ENCODE data around the gene GPC1.

DNA sequence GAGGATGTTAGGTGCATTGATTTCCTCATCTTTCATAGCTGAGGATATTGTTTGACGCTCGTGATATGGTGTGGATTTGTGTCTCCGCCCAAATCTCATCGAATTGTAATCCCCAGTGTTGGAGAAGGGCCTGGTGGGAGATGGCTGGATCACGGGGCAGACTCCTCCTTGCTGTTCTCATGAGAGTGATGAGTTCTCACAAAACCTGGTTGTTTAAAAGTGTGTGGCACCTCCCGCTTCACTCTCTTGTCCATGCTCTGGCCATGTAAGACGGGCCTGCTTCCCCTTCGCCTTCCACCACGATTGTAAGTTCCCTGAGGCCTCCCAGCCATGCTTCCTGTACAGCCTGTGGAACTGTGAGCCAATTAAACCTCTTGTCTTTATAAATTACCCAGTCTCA is 28.4 kb upstream of the GPC1 start:
- TF ChIP-seq, protein P1, sequence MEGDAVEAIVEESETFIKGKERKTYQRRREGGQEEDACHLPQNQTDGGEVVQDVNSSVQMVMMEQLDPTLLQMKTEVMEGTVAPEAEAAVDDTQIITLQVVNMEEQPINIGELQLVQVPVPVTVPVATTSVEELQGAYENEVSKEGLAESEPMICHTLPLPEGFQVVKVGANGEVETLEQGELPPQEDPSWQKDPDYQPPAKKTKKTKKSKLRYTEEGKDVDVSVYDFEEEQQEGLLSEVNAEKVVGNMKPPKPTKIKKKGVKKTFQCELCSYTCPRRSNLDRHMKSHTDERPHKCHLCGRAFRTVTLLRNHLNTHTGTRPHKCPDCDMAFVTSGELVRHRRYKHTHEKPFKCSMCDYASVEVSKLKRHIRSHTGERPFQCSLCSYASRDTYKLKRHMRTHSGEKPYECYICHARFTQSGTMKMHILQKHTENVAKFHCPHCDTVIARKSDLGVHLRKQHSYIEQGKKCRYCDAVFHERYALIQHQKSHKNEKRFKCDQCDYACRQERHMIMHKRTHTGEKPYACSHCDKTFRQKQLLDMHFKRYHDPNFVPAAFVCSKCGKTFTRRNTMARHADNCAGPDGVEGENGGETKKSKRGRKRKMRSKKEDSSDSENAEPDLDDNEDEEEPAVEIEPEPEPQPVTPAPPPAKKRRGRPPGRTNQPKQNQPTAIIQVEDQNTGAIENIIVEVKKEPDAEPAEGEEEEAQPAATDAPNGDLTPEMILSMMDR (IDR thresholded peaks at IDR 0.05): no peak
- no peak for TF ChIP-seq POLR2A (IDR thresholded peaks at IDR 0.05)

Measured in uterus (tissue), 2 donors.